HepG2 (cell line): Measurements from ENCODE around the gene HLF. TPM values are rescaled to one million over a fixed set of nuclear protein-coding genes. Genes with fewer than 3 reads are reported as not detected.

Experiments used
- CC2D1A ChIP-seq: sonication (generic); formaldehyde crosslinking; IDR thresholded peaks from 2 replicates; pipeline ENCODE4 v1.8.1; 2023; ENCODE audit warnings: mild to moderate bottlenecking, missing genetic modification reagents
- CCAR2 ChIP-seq: fragments of 200-400 bp; formaldehyde crosslinking; optimal IDR thresholded peaks from 2 replicates; pipeline ENCODE3; 2018; ENCODE audit warnings: low read depth, mild to moderate bottlenecking, low read length, moderate library complexity
- KAT8 ChIP-seq: IDR thresholded peaks from 2 replicates; pipeline ENCODE4 v1.6.1; 2016; ENCODE audit warnings: missing genetic modification reagents, missing compliant biosample characterization
- MTF1 ChIP-seq: sonication (generic); formaldehyde crosslinking; IDR thresholded peaks from 2 replicates; pipeline ENCODE4 v1.5.0; 2020; ENCODE audit warnings: missing genetic modification reagents
- MZF1 ChIP-seq: sonication (generic); formaldehyde crosslinking; IDR thresholded peaks from 2 replicates; pipeline ENCODE4 v1.8.1; 2023; ENCODE audit warnings: mild to moderate bottlenecking, missing genetic modification reagents, borderline replicate concordance
- PCBP1 ChIP-seq: fragments of 200-400 bp; formaldehyde crosslinking; IDR thresholded peaks from 2 replicates; pipeline ENCODE4 v1.6.1; 2017; ENCODE audit warnings: mild to moderate bottlenecking, low read depth, low read length, borderline replicate concordance
- ZBTB42 ChIP-seq: sonication (generic); formaldehyde crosslinking; IDR thresholded peaks from 2 replicates; pipeline ENCODE4 v1.5.0; 2020; ENCODE audit warnings: mild to moderate bottlenecking, missing genetic modification reagents
- ZFP1 ChIP-seq: IDR thresholded peaks from 2 replicates; pipeline ENCODE4 v1.6.1; 2016
- polyA plus RNA-seq, 8 experiments: library from polyadenylated mRNA; depleted of rRNA in 3 of 8; stranded (reverse) in 7 of 8; unstranded in 1 of 8; fragments of >200 nt; fragmentation: Illumina TruSeq in 4 of 8; extraction: Trizol in 4 of 8; gene quantifications; 2 replicates each; pipeline versions ENCODE4 v1.2.1 to v1.2.3, GENCODE V29; 2011 to 2016; ENCODE audit warnings: low read depth in 4 of 8, missing spikeins in 1 of 8, mixed read lengths in 1 of 8; ENCODE audit not compliant: insufficient read depth in 1 of 8
- total RNA-seq, 5 experiments: library from RNA; depleted of rRNA; stranded (reverse); fragments of >200 nt; fragmentation: Illumina TruSeq; extraction: Trizol; gene quantifications; 2 replicates each; pipeline ENCODE4 v1.2.3, GENCODE V29; 2016; ENCODE audit warnings: low read depth in 1 of 5
- TF ChIP-seq, protein P1 (sequence below): sonication (generic); formaldehyde crosslinking; IDR thresholded peaks from 2 replicates; pipeline ENCODE4 v1.4.0; 2020; ENCODE audit warnings: missing genetic modification reagents, borderline replicate concordance
- TF ChIP-seq, protein P2 (sequence below): sonication (generic); formaldehyde crosslinking; IDR thresholded peaks from 2 replicates; pipeline ENCODE4 v1.9.0; 2021; ENCODE audit warnings: missing genetic modification reagents, mild to moderate bottlenecking, borderline replicate concordance
- TF ChIP-seq, protein P3 (sequence below): sonication (generic); formaldehyde crosslinking; IDR thresholded peaks from 2 replicates; pipeline ENCODE4 v1.4.0; 2020; ENCODE audit warnings: mild to moderate bottlenecking, missing genetic modification reagents
- TF ChIP-seq, protein P4 (sequence below): sonication (generic); formaldehyde crosslinking; IDR thresholded peaks from 2 replicates; pipeline ENCODE4 v1.9.0; 2021; ENCODE audit warnings: missing genetic modification reagents, mild to moderate bottlenecking, borderline replicate concordance
- TF ChIP-seq, protein P5 (sequence below): sonication (generic); formaldehyde crosslinking; IDR thresholded peaks from 2 replicates; pipeline ENCODE4 v1.5.0; 2020; ENCODE audit warnings: mild to moderate bottlenecking, missing genetic modification reagents, borderline replicate concordance

The HLF gene
- total and polyA plus RNA-seq, 2 of the 13 experiments (the other 11 are each of a cell fraction or from before 2014, with no cell fraction given) = 202 to 346 TPM

DNA sequence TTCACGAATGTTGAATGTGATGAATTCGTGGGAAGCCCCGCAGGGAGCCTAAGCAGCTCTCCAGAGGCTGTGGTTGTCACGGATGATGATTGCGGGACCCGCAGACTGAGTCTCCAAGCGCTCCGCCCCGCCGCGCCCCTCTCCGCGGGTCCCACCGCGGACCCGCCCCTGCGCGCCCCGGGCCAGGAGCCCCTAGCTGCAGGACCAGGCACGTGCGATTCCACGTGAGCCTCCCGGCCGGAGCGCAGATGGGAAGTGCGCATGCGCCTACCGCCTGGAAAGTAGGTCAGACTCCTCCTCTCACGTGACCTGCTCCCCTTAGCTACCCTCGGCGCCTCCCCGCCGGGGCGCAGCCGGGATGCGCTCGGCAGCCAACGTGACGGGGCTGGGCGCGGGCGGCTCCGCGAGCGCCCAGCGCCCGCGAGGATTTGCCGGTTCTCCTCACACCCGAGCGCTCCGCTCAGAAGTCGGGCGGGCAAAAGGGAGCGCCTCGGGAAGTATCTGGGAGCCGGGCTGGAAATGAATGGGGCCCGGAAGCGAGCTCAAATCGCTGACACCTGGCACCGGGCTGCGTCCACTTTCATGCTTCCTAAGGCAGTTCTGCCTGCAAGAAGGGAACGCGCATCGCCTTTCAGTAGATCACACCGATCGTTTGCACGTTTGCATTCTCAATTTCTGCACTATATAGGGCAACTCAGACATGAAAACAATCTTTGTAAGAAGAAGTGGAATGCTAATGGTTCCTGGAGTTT, 26.4 kb upstream of the HLF start (continued):
- TF ChIP-seq ZBTB42 (CRISPR knock-in tag) = no peak
- TF ChIP-seq PCBP1 = no peak
- no peak for TF ChIP-seq MTF1 (CRISPR knock-in tag)
- TF ChIP-seq KAT8 (CRISPR knock-in tag) = peak; percentile 54
- TF ChIP-seq MZF1 (CRISPR knock-in tag) = no peak
- TF ChIP-seq CC2D1A = no peak
- TF ChIP-seq, protein P1, sequence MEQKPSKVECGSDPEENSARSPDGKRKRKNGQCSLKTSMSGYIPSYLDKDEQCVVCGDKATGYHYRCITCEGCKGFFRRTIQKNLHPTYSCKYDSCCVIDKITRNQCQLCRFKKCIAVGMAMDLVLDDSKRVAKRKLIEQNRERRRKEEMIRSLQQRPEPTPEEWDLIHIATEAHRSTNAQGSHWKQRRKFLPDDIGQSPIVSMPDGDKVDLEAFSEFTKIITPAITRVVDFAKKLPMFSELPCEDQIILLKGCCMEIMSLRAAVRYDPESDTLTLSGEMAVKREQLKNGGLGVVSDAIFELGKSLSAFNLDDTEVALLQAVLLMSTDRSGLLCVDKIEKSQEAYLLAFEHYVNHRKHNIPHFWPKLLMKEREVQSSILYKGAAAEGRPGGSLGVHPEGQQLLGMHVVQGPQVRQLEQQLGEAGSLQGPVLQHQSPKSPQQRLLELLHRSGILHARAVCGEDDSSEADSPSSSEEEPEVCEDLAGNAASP (CRISPR knock-in tag) = peak; percentile 86
- TF ChIP-seq, protein P2, sequence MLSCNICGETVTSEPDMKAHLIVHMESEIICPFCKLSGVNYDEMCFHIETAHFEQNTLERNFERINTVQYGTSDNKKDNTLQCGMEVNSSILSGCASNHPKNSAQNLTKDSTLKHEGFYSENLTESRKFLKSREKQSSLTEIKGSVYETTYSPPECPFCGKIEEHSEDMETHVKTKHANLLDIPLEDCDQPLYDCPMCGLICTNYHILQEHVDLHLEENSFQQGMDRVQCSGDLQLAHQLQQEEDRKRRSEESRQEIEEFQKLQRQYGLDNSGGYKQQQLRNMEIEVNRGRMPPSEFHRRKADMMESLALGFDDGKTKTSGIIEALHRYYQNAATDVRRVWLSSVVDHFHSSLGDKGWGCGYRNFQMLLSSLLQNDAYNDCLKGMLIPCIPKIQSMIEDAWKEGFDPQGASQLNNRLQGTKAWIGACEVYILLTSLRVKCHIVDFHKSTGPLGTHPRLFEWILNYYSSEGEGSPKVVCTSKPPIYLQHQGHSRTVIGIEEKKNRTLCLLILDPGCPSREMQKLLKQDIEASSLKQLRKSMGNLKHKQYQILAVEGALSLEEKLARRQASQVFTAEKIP (CRISPR knock-in tag) = no peak
- TF ChIP-seq, protein P3, sequence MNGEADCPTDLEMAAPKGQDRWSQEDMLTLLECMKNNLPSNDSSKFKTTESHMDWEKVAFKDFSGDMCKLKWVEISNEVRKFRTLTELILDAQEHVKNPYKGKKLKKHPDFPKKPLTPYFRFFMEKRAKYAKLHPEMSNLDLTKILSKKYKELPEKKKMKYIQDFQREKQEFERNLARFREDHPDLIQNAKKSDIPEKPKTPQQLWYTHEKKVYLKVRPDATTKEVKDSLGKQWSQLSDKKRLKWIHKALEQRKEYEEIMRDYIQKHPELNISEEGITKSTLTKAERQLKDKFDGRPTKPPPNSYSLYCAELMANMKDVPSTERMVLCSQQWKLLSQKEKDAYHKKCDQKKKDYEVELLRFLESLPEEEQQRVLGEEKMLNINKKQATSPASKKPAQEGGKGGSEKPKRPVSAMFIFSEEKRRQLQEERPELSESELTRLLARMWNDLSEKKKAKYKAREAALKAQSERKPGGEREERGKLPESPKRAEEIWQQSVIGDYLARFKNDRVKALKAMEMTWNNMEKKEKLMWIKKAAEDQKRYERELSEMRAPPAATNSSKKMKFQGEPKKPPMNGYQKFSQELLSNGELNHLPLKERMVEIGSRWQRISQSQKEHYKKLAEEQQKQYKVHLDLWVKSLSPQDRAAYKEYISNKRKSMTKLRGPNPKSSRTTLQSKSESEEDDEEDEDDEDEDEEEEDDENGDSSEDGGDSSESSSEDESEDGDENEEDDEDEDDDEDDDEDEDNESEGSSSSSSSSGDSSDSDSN (CRISPR knock-in tag) = peak; percentile 68
- TF ChIP-seq CCAR2 = no peak
- no peak for TF ChIP-seq ZFP1 (CRISPR knock-in tag)
- TF ChIP-seq, protein P4, sequence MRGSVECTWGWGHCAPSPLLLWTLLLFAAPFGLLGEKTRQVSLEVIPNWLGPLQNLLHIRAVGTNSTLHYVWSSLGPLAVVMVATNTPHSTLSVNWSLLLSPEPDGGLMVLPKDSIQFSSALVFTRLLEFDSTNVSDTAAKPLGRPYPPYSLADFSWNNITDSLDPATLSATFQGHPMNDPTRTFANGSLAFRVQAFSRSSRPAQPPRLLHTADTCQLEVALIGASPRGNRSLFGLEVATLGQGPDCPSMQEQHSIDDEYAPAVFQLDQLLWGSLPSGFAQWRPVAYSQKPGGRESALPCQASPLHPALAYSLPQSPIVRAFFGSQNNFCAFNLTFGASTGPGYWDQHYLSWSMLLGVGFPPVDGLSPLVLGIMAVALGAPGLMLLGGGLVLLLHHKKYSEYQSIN (CRISPR knock-in tag) = no peak
- TF ChIP-seq, protein P5, sequence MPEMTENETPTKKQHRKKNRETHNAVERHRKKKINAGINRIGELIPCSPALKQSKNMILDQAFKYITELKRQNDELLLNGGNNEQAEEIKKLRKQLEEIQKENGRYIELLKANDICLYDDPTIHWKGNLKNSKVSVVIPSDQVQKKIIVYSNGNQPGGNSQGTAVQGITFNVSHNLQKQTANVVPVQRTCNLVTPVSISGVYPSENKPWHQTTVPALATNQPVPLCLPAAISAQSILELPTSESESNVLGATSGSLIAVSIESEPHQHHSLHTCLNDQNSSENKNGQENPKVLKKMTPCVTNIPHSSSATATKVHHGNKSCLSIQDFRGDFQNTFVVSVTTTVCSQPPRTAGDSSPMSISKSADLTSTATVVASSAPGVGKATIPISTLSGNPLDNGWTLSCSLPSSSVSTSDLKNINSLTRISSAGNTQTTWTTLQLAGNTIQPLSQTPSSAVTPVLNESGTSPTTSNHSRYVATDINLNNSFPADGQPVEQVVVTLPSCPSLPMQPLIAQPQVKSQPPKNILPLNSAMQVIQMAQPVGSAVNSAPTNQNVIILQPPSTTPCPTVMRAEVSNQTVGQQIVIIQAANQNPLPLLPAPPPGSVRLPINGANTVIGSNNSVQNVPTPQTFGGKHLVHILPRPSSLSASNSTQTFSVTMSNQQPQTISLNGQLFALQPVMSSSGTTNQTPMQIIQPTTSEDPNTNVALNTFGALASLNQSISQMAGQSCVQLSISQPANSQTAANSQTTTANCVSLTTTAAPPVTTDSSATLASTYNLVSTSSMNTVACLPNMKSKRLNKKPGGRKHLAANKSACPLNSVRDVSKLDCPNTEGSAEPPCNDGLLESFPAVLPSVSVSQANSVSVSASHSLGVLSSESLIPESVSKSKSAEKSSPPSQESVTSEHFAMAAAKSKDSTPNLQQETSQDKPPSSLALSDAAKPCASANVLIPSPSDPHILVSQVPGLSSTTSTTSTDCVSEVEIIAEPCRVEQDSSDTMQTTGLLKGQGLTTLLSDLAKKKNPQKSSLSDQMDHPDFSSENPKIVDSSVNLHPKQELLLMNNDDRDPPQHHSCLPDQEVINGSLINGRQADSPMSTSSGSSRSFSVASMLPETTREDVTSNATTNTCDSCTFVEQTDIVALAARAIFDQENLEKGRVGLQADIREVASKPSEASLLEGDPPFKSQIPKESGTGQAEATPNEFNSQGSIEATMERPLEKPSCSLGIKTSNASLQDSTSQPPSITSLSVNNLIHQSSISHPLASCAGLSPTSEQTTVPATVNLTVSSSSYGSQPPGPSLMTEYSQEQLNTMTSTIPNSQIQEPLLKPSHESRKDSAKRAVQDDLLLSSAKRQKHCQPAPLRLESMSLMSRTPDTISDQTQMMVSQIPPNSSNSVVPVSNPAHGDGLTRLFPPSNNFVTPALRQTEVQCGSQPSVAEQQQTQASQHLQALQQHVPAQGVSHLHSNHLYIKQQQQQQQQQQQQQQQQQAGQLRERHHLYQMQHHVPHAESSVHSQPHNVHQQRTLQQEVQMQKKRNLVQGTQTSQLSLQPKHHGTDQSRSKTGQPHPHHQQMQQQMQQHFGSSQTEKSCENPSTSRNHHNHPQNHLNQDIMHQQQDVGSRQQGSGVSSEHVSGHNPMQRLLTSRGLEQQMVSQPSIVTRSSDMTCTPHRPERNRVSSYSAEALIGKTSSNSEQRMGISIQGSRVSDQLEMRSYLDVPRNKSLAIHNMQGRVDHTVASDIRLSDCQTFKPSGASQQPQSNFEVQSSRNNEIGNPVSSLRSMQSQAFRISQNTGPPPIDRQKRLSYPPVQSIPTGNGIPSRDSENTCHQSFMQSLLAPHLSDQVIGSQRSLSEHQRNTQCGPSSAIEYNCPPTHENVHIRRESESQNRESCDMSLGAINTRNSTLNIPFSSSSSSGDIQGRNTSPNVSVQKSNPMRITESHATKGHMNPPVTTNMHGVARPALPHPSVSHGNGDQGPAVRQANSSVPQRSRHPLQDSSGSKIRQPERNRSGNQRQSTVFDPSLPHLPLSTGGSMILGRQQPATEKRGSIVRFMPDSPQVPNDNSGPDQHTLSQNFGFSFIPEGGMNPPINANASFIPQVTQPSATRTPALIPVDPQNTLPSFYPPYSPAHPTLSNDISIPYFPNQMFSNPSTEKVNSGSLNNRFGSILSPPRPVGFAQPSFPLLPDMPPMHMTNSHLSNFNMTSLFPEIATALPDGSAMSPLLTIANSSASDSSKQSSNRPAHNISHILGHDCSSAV (CRISPR knock-in tag) = no peak
